Colonic mucosa (tissue), 4 donors: ENCODE results near the gene GFRAL. TPM values are rescaled to one million over a fixed set of nuclear protein-coding genes. Genes with fewer than 3 reads are reported as not detected.

Experiments used
- DNase-seq: peaks from one replicate; pipeline ENCODE4 v3.0.0-alpha.2; 2020
- H3K27ac ChIP-seq: fragments of 200-600 bp; one replicate; pipeline ENCODE4 v1.8.0; 2021
- H3K27me3 ChIP-seq: fragments of 200-600 bp; one replicate; pipeline ENCODE4 v1.8.0; 2021
- H3K36me3 ChIP-seq: fragments of 200-600 bp; one replicate; pipeline ENCODE4 v1.8.0; 2021
- H3K4me1 ChIP-seq: fragments of 200-600 bp; one replicate; pipeline ENCODE4 v1.8.0; 2021; ENCODE audit warnings: mild to moderate bottlenecking
- H3K4me3 ChIP-seq: fragments of 200-600 bp; one replicate; pipeline ENCODE4 v1.8.0; 2021
- H3K9ac ChIP-seq, 2 donors: one replicate each; pipeline ENCODE4 v1.7.0; 2013; ENCODE audit warnings: control low read depth in 2 of 2, low read depth in 2 of 2, low read length in 2 of 2
- H3K9me3 ChIP-seq: fragments of 200-600 bp; one replicate; pipeline ENCODE4 v1.8.0; 2021
- CTCF ChIP-seq: fragments of 200-600 bp; IDR thresholded peaks from one replicate; pipeline ENCODE4 v1.8.0; 2022; ENCODE audit warnings: antibody characterized with exemption, mild to moderate bottlenecking
- intact Hi-C: fragments of 100-400 bp; cut with DNase I; formaldehyde crosslinking; loops from one replicate; pipeline ENCODE4 v1.14.1; 2022
- total RNA-seq, 2 donors: library from RNA; stranded (reverse); fragmentation: NEBNext Ultra II Directional in 1 of 2; extraction: Animal tissue kit (Norgen Biotek cat#: 25700) in 1 of 2; gene quantifications; one replicate each; pipeline ENCODE4 v1.2.1, GENCODE V29; 2021
- donor health status: healthy.
- donor health status: DM: no; HTN: no; CAD: no.
- donor health status: DM: no; HTN: no; CAD: no.

The GFRAL gene
- total RNA-seq, 2 donors from 2014 or later: not detected

- Histone ChIP-seq H3K4me1 (no peaks in the 10 kb centered on the region), H3K9me3 (no peaks in the 10 kb centered on the region), H3K27me3 (no peaks in the 10 kb centered on the region), H3K9ac (no peak overlapping the region), H3K4me3 (no peak overlapping the region), H3K36me3 (no peaks in the 10 kb centered on the region), H3K27ac (no peak overlapping the region)
- intact Hi-C loops: no loop called here
- TF ChIP-seq CTCF: no peak
- DNase-seq: no peak
These were observed 6.6 kb upstream of the GFRAL start for GRCh38 chr6:55320696-55321086.

GRCh38 chr6:55377150-55377549 lies 49.9 kb downstream of the GFRAL start:
- Histone ChIP-seq H3K27ac (no peak overlapping the region), H3K9me3 (no peaks in the 10 kb centered on the region), H3K27me3 (no peaks in the 10 kb centered on the region), H3K36me3 (no peaks in the 10 kb centered on the region), H3K4me3 (no peak overlapping the region), H3K9ac (no peak overlapping the region), H3K4me1 (no peaks in the 10 kb centered on the region)
- DNase-seq: no peak
- intact Hi-C loops: no loop called here
- no peak for TF ChIP-seq CTCF

GRCh38 chr6:55379471-55379870 lies 52.2 kb downstream of the GFRAL start:
- Histone ChIP-seq H3K9me3 (no peaks in the 10 kb centered on the region), H3K27me3 (no peaks in the 10 kb centered on the region), H3K36me3 (no peaks in the 10 kb centered on the region), H3K4me1 (no peaks in the 10 kb centered on the region), H3K4me3 (no peak overlapping the region), H3K27ac (no peak overlapping the region), H3K9ac (no peak overlapping the region)
- DNase-seq: no peak
- intact Hi-C loops: no loop called here
- no peak for TF ChIP-seq CTCF

GRCh38 chr6:55379895-55380294 lies 52.6 kb downstream of the GFRAL start:
- Histone ChIP-seq H3K27me3 (no peaks in the 10 kb centered on the region), H3K36me3 (no peaks in the 10 kb centered on the region), H3K4me1 (no peaks in the 10 kb centered on the region), H3K9ac (no peak overlapping the region), H3K27ac (no peak overlapping the region), H3K4me3 (no peak overlapping the region), H3K9me3 (no peaks in the 10 kb centered on the region)
- no peak for TF ChIP-seq CTCF
- DNase-seq: no peak
- intact Hi-C loops: no loop called here

GRCh38 chr6:55388211-55388610 lies 60.9 kb downstream of the GFRAL start:
- Histone ChIP-seq H3K27ac (no peak overlapping the region), H3K9ac (no peak overlapping the region), H3K4me1 (no peaks in the 10 kb centered on the region), H3K27me3 (no peaks in the 10 kb centered on the region), H3K4me3 (no peak overlapping the region), H3K9me3 (no peaks in the 10 kb centered on the region), H3K36me3 (no peaks in the 10 kb centered on the region)
- TF ChIP-seq CTCF: no peak
- DNase-seq: no peak
- intact Hi-C loops: no loop called here

GRCh38 chr6:55395871-55396270 lies 68.6 kb downstream of the GFRAL start:
- Histone ChIP-seq H3K36me3 (no peaks in the 10 kb centered on the region), H3K9ac (no peak overlapping the region), H3K9me3 (no peaks in the 10 kb centered on the region), H3K4me1 (no peaks in the 10 kb centered on the region), H3K27me3 (no peaks in the 10 kb centered on the region), H3K4me3 (no peak overlapping the region), H3K27ac (no peak overlapping the region)
- DNase-seq: no peak
- no peak for TF ChIP-seq CTCF
- intact Hi-C loops: no loop called here
